OCI-LY3 (cell line): ENCODE data around the gene NPB.

Experiments used
- EZH2phosphoT487 ChIP-seq: fragments of 200-600 bp; shearing (Covaris generic); IDR thresholded peaks from 2 replicates; pipeline ENCODE4 v1.6.1; 2018; ENCODE audit warnings: antibody characterized with exemption, mixed run types, low read depth
- TF ChIP-seq, protein P1 (sequence below): fragments of 200-600, 300-600 bp; sonication (generic); IDR thresholded peaks from 2 replicates; pipeline ENCODE4 v1.5.1; 2014; ENCODE audit warnings: antibody characterized with exemption, low read length, low read depth

DNA sequence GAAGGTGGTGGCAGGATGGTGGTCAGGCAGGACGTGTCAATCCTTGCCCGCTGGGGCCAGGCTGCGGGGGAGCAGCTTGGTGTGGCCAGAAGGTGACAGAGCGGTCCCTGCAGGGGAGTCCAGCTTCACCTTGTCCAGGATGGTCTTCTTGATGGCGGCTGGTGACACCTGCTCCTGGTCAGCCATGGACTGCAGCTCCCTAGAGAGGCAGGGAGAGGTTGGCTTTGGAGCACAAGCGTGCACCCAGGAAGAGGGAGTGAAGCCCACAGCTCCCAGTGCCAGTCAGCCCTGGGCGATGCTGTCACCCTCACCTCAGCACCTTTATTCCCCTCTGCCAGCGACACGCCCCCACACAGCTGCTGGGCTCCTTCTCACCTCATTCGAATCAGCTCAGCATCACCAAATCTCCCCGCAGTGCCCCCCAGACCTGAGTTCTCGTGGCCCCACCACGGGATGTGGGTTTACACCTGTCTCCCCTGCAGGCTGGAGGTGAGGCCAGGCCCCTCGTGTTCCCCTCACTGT lies 31.2 kb downstream of the NPB start:
- TF ChIP-seq, protein P1, sequence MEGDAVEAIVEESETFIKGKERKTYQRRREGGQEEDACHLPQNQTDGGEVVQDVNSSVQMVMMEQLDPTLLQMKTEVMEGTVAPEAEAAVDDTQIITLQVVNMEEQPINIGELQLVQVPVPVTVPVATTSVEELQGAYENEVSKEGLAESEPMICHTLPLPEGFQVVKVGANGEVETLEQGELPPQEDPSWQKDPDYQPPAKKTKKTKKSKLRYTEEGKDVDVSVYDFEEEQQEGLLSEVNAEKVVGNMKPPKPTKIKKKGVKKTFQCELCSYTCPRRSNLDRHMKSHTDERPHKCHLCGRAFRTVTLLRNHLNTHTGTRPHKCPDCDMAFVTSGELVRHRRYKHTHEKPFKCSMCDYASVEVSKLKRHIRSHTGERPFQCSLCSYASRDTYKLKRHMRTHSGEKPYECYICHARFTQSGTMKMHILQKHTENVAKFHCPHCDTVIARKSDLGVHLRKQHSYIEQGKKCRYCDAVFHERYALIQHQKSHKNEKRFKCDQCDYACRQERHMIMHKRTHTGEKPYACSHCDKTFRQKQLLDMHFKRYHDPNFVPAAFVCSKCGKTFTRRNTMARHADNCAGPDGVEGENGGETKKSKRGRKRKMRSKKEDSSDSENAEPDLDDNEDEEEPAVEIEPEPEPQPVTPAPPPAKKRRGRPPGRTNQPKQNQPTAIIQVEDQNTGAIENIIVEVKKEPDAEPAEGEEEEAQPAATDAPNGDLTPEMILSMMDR = no peak
- TF ChIP-seq EZH2phosphoT487 = no peak
